HPDE6-E6E7 (cell line): Measurements from ENCODE around the gene PARP9.

Experiments
- DNase-seq: peaks from one replicate; pipeline ENCODE4 v3.0.0; 2011; ENCODE audit warnings: missing footprints; ENCODE audit errors: extremely low spot score

Gene PARP9

DNA sequence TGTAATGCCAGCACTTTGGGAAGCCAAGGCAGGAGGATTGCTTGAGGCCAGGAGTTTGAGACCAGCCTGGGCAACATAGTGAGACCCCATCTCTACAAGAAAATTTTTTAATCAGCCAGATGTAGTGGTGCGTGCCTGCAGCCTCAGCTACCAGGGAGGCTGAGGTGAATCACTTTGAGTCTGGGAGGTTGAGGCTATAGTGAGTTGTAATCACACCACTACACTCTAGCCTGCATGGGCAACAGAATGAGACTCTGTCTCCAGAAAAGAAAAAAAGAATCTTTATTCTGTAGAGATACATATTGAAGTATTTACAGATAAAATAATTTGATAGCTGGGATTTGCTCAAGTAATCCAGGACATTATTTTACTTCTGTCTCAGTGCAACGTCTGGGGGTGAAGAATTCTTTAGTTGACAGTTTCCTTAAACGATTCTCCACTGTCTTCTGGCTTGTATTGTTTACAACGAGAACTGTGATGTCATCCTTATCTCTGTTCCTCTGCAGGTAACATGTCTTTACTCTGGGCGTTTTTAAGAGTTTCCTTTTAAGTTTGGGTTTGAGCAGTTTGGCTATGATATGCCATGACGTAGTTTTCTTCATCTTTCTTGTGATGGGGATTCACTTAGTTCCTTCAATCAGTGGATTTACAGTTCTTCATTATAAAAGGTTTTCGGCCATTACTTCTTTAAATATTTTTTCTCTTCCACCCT, 75.7 kb downstream of the PARP9 start:
- DNase-seq, result no peak

DNA sequence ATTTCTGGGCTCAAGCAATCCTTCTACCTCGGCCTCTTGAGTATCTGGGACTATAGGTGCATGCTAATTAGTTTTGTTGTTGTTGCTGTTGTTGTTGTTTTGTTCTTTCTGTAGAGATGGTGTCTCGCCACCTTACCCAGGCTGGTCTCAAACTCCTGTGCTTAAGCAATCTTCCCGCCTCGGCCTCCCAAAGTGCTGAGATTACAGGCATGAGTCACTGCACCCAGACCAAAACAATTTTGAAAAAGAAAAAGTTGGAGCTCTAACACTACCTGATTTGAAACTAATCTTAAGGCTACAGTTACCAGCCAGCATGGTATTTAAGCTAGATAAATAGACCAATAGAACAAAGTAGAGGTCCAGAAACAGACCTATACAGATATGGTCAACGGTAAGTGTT, 79.1 kb downstream of the PARP9 start:
- DNase-seq, result no peak

DNA sequence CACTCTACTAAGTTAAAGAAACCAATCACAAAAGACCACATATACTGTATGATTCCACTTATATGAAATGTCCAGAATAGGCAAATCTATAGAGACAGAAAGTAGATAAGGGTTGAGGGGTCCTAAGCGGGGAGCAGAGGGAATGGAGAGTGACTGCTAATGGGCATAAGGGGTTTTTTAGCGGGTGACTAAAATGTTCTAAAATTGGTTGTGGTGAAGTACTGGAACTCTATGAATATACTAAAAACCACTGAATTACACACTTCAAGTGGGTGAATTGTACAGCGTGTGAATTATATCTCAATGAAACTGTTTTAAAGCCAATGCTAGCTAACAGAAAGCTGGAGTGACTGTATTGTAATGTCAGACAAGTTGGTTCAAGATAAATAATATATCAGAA, 82.7 kb downstream of the PARP9 start:
- DNase-seq, result no peak
